OCI-LY3 (cell line): ENCODE results near the gene CCDC194.

Experiments used
- CTCF ChIP-seq: fragments of 200-600, 300-600 bp; sonication (generic); IDR thresholded peaks from 2 replicates; pipeline ENCODE4 v1.5.1; 2014; ENCODE audit warnings: antibody characterized with exemption, low read length, low read depth
- EZH2phosphoT487 ChIP-seq: fragments of 200-600 bp; shearing (Covaris generic); IDR thresholded peaks from 2 replicates; pipeline ENCODE4 v1.6.1; 2018; ENCODE audit warnings: antibody characterized with exemption, mixed run types, low read depth

DNA sequence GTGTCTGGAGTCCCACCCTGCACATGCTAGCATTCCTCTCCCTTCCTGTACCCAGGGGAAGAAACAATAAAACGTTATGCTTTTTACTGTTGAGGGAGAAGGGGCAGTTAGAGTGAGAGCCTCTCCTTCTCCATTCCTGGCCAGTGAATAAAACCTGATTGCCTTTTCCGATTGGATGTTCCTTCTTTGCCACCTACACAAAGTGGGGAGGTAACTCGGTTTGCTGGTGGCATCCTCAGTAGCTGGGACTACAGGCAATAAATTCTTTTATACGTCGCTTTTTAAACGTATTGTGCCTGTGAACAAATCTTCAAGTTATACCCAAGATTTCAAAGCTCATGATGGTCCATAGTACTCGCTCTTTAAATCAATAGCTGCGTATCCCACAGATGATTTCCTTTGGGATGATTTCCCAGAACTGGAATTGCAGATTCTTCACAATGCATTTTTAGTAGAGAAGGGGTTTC lies 25.2 kb upstream of the CCDC194 start:
- no peak for TF ChIP-seq CTCF
- no peak for TF ChIP-seq EZH2phosphoT487
